Ascending aorta (tissue), 2 donors: ENCODE measurements around the gene ZNF891. TPM values are rescaled to one million over a fixed set of nuclear protein-coding genes. Genes with fewer than 3 reads are reported as not detected.

ENCODE experiments used
- DNase-seq, 2 donors: peaks; one replicate each; pipeline ENCODE4 v3.0.0-alpha.2; 2019; ENCODE audit warnings: low spot score in 2 of 2
- H3K27ac ChIP-seq, 2 donors: fragments of 200-600 bp; sonication (generic); one replicate each; pipeline ENCODE4 v1.5.1; 2016 to 2017; ENCODE audit warnings: mild to moderate bottlenecking in 1 of 2
- H3K27me3 ChIP-seq: fragments of 200-600 bp; sonication (generic); one replicate; pipeline ENCODE4 v1.5.1; 2017
- H3K36me3 ChIP-seq, 2 donors: fragments of 200-600 bp; sonication (generic); one replicate each; pipeline ENCODE4 v1.5.1; 2016
- H3K4me1 ChIP-seq, 2 donors: fragments of 200-600 bp; sonication (generic); one replicate each; pipeline ENCODE4 v1.5.1; 2016 to 2017; ENCODE audit warnings: mild to moderate bottlenecking in 1 of 2
- H3K4me3 ChIP-seq, 2 donors: fragments of 200-600 bp; sonication (generic); one replicate each; pipeline ENCODE4 v1.5.1; 2016 to 2017; ENCODE audit warnings: mild to moderate bottlenecking in 1 of 2
- H3K9me3 ChIP-seq, 2 donors: fragments of 200-600 bp; sonication (generic); one replicate each; pipeline ENCODE4 v1.5.1; 2016
- CTCF ChIP-seq, 3 experiments: fragments of 200-600 bp in 2 of 3; fragments of 450-650 bp in 1 of 3; sonication (generic) in 2 of 3; IDR thresholded peaks; one replicate each; pipeline ENCODE4 v1.5.1; 2016 to 2019; ENCODE audit warnings: antibody characterized with exemption in 3 of 3, mild to moderate bottlenecking in 1 of 3, moderate library complexity in 1 of 3
- intact Hi-C: fragments of 100-400 bp; cut with DNase I; formaldehyde crosslinking; loops from one replicate; pipeline ENCODE4 v1.15.1; 2023
- total RNA-seq: library from RNA; depleted of rRNA; stranded (reverse); fragments of >200 nt; gene quantifications from one replicate; pipeline ENCODE4 v1.1.0, GENCODE V29; 2016

Gene ZNF891
- total RNA-seq, 1 donor from 2014 or later, result 2.0 TPM

DNA sequence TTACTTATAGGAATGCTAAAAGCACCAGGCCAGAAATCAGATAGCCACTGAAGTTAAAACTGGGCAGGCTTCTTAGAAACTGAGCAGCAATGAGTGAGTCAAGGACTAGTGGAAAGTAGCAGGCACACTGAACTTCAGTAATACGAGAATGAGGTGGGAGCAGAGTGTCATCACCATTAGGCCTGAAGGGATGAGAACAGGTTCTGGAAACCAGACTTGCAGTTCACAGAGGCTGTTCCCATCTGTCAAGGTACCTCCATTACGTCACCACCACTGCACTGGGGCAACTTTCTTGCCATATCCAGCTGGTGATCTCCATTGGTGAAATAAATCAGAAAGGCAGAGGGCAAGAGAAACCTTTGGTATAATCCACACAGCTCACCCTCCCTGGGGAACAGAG lies 15.9 kb upstream of the ZNF891 start:
- TF ChIP-seq CTCF (IDR thresholded peaks at IDR 0.05), result no peak
- Histone ChIP-seq H3K9me3 (peaks cover 63 to 98% of the 10 kb centered on the region in 2 donors), H3K27me3 (no peaks in the 10 kb centered on the region), H3K4me1 (no peaks in the 10 kb centered on the region), H3K4me3 (no peak overlapping the region), H3K27ac (no peak overlapping the region), H3K36me3 (peaks cover 68 to 94% of the 10 kb centered on the region in 2 donors)
- intact Hi-C loops, result no loop called here
- DNase-seq, result no peak

DNA sequence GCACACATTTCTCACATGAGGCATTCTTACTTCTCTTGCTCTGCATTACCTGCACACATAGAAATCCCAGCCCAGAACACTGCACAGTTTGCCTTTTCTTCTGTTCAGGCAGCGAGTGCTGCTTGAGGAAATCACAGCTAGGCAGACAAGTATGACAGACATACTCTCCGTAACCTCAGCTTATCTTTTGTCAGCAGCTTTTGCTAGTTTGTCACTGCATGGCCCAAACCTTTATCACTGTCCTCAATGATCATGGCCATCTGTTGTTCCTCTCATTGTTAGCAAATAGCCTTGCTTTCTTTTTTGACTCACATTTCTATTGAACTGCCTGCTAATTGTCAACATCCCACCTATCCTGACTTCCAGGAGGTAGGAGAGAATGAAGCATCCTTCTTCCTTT lies 5.7 kb upstream of the ZNF891 start:
- Histone ChIP-seq H3K9me3 (peaks cover 74 to 92% of the 10 kb centered on the region in 2 donors), H3K4me3 (no peak overlapping the region), H3K4me1 (no peaks in the 10 kb centered on the region), H3K27ac (no peak overlapping the region), H3K27me3 (no peaks in the 10 kb centered on the region), H3K36me3 (peaks cover 55 to 79% of the 10 kb centered on the region in 2 donors)
- intact Hi-C loops, result no loop called here
- no peak for DNase-seq
- no peak for TF ChIP-seq CTCF (IDR thresholded peaks at IDR 0.05)

DNA sequence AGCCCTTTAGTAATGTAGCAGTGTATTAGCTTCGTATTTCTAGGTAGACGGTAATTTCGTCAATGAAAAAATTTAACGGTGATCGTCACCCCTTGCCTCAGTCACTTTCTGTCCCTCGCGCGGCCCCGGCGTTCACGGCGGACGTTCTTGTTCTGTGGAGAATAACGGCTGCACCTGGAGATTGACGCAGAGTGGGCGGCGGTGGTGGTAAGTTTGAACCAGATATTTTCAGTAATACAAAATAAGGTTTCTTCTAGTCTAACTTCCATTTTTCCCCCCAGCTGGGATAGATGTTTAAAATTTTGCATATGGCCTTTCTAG lies 694 bp upstream of the ZNF891 start:
- Histone ChIP-seq H3K36me3 (peaks cover 26 to 57% of the 10 kb centered on the region in 2 donors), H3K27ac (peak overlapping the region; percentile 89 to 93), H3K4me1 (peaks cover 0 to 7% of the 10 kb centered on the region in 2 donors), H3K4me3 (peak overlapping the region; percentile 90 to 94), H3K27me3 (no peaks in the 10 kb centered on the region), H3K9me3 (peaks cover 57 to 81% of the 10 kb centered on the region in 2 donors)
- TF ChIP-seq CTCF (IDR thresholded peaks at IDR 0.05), result no peak
- DNase-seq, result peak in 1 of 2 donors; percentile 9
- intact Hi-C loops, result loop anchor here (1.0 to 2.0 kb wide), 6 partner anchors 50 to 302 kb away; partner anchors contain the start of genes GOLGA3, ZNF140, ZNF26 and ZNF268

- intact Hi-C loops, result loop anchor here (1.0 to 2.0 kb wide), 6 partner anchors 49 to 301 kb away; partner anchors contain the start of genes GOLGA3, ZNF140, ZNF26 and ZNF268
- no peak for TF ChIP-seq CTCF (IDR thresholded peaks at IDR 0.05)
- H3K9me3 ChIP-seq, result peaks cover 53 to 81% of the 10 kb centered on the region in 2 donors
Observed at GRCh38 chr12:133129368-133130037, 571 bp downstream of the ZNF891 start.

DNA sequence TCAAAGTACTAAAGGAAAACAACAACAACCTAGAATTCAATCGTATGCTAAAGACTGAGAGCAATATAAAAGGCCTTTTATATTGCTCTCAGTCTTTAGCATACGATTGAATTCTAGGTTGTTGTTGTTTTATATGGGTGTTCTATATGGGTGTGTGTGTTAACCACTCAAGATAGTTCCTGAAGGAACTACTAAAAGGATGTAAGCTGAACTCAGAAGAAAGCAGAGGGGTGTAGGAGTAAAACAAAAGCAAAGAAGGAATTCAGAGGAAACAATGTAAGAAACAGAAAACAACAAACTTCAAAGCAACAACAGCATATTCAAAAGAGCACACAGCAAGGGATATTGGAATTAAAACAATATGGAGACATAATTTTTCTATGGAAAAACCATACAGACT lies 5.4 kb downstream of the ZNF891 start:
- H3K4me3 ChIP-seq, result no peak overlapping the region
- no peak for DNase-seq
- no peaks in the 10 kb centered on the region for H3K27me3 ChIP-seq
- H3K4me1 ChIP-seq, result peaks cover 0 to 6% of the 10 kb centered on the region in 2 donors
- TF ChIP-seq CTCF (IDR thresholded peaks at IDR 0.05), result no peak
- peaks cover 84 to 100% of the 10 kb centered on the region in 2 donors for H3K9me3 ChIP-seq
- no peak overlapping the region for H3K27ac ChIP-seq
- intact Hi-C loops, result no loop called here
- peaks cover 54 to 86% of the 10 kb centered on the region in 2 donors for H3K36me3 ChIP-seq

More at GRCh38 chr12:133129368-133130037, 571 bp downstream of the ZNF891 start:
- peak overlapping the region; percentile 90 to 94 for H3K4me3 ChIP-seq
- no peak for DNase-seq
- H3K36me3 ChIP-seq, result peaks cover 24 to 58% of the 10 kb centered on the region in 2 donors
- H3K27ac ChIP-seq, result peak overlapping the region; percentile 89 to 93
- no peaks in the 10 kb centered on the region for H3K27me3 ChIP-seq
- peaks cover 0 to 7% of the 10 kb centered on the region in 2 donors for H3K4me1 ChIP-seq
